HEK293 (cell line): ENCODE measurements around the gene ORAI2.
A peak's percentile ranks its signal among the peaks of the same experiment; 100 is the strongest.

ENCODE experiments used
- CTCF ChIA-PET: fragments of 350-600 bp; formaldehyde crosslinking; extraction: SDS; loops from one replicate; lab custom pipeline; 2021; ENCODE audit warnings: antibody characterized with exemption; lab: Yijun Ruan, JAX
- POLR2A ChIA-PET: fragments of 300-600 bp; formaldehyde crosslinking; extraction: SDS; loops from one replicate; lab custom pipeline; 2020; ENCODE audit warnings: antibody characterized with exemption, inconsistent platforms; lab: Yijun Ruan, JAX
- H3K27ac ChIP-seq: fragments of 200-500 bp; sonication (Bioruptor generic); 2 replicates; pipeline ENCODE4 v1.5.1; 2014; ENCODE audit warnings: low read depth, low read length, control low read depth, inconsistent platforms; ENCODE audit errors: extremely low read depth
- H3K36me3 ChIP-seq, 2 experiments: fragments of 200-500 bp in 1 of 2; sonication (Bioruptor generic) in 1 of 2; 1 replicate in 1 of 2; 2 replicates in 1 of 2; pipeline ENCODE4 v1.5.1; 2014 to 2017; ENCODE audit warnings: inconsistent platforms in 2 of 2, low read length in 2 of 2; ENCODE audit not compliant: control insufficient read depth in 2 of 2, insufficient read depth in 1 of 2
- H3K4me1 ChIP-seq: fragments of 200-500 bp; sonication (Bioruptor generic); 2 replicates; pipeline ENCODE4 v1.5.1; 2014; ENCODE audit warnings: mild to moderate bottlenecking, low read length, inconsistent platforms; ENCODE audit not compliant: control insufficient read depth, insufficient read depth
- H3K4me3 ChIP-seq: 2 replicates; pipeline ENCODE4 v1.5.1; 2011; ENCODE audit warnings: low read depth, mild to moderate bottlenecking, control low read depth, low read length, moderate library complexity
- H3K9me3 ChIP-seq: fragments of 200-500 bp; sonication (Bioruptor generic); 2 replicates; pipeline ENCODE4 v1.5.1; 2014; ENCODE audit warnings: low read depth, low read length, inconsistent platforms; ENCODE audit not compliant: control insufficient read depth, insufficient read depth
- FEZF1 ChIP-seq: fragments of 450-650 bp; formaldehyde crosslinking; IDR thresholded peaks from 2 replicates; pipeline ENCODE4 v1.5.1; 2016; ENCODE audit warnings: missing biosample characterization, missing genetic modification characterization
- REPIN1 ChIP-seq: fragments of 450-650 bp; formaldehyde crosslinking; IDR thresholded peaks from 2 replicates; pipeline ENCODE4 v1.5.1; 2017; ENCODE audit warnings: missing biosample characterization, missing genetic modification characterization, low read depth
- SCRT1 ChIP-seq: fragments of 450-650 bp; formaldehyde crosslinking; IDR thresholded peaks from 2 replicates; pipeline ENCODE4 v1.5.1; 2016; ENCODE audit warnings: missing biosample characterization, missing genetic modification characterization, borderline replicate concordance
- SCRT2 ChIP-seq: fragments of 450-650 bp; formaldehyde crosslinking; IDR thresholded peaks from 2 replicates; pipeline ENCODE4 v1.5.1; 2016; ENCODE audit warnings: missing biosample characterization, missing genetic modification characterization
- TSHZ1 ChIP-seq: fragments of 450-650 bp; formaldehyde crosslinking; IDR thresholded peaks from 2 replicates; pipeline ENCODE4 v1.5.1; 2016; ENCODE audit warnings: missing biosample characterization, missing genetic modification characterization, borderline replicate concordance
- ZIC2 ChIP-seq: fragments of 450-650 bp; formaldehyde crosslinking; IDR thresholded peaks from 2 replicates; pipeline ENCODE4 v1.5.1; 2016; ENCODE audit warnings: missing biosample characterization, missing genetic modification characterization
- ZNF157 ChIP-seq: fragments of 450-650 bp; formaldehyde crosslinking; IDR thresholded peaks from 2 replicates; pipeline ENCODE4 v1.5.1; 2016; ENCODE audit warnings: missing biosample characterization, missing genetic modification characterization
- ZNF175 ChIP-seq: fragments of 450-650 bp; formaldehyde crosslinking; IDR thresholded peaks from 2 replicates; pipeline ENCODE4 v1.5.1; 2016; ENCODE audit warnings: missing biosample characterization, missing genetic modification characterization
- ZNF184 ChIP-seq: fragments of 450-650 bp; IDR thresholded peaks from 2 replicates; pipeline ENCODE4 v1.5.1; 2018; ENCODE audit warnings: missing biosample characterization, mild to moderate bottlenecking, missing genetic modification characterization
- ZNF366 ChIP-seq: fragments of 450-650 bp; formaldehyde crosslinking; conservative IDR thresholded peaks from 2 replicates; pipeline ENCODE4 v1.5.1; 2016; ENCODE audit warnings: missing biosample characterization, missing genetic modification characterization
- ZNF623 ChIP-seq: fragments of 450-650 bp; formaldehyde crosslinking; IDR thresholded peaks from 2 replicates; pipeline ENCODE4 v1.5.1; 2016; ENCODE audit warnings: missing biosample characterization, missing genetic modification characterization
- ZNF707 ChIP-seq: fragments of 450-650 bp; formaldehyde crosslinking; IDR thresholded peaks from 2 replicates; pipeline ENCODE4 v1.5.1; 2016; ENCODE audit warnings: missing biosample characterization, missing genetic modification characterization
- ZSCAN23 ChIP-seq: fragments of 450-650 bp; formaldehyde crosslinking; IDR thresholded peaks from 2 replicates; pipeline ENCODE4 v1.5.1; 2016; ENCODE audit warnings: missing biosample characterization, missing genetic modification characterization
- TF ChIP-seq, protein P1 (sequence below): fragments of 450-650 bp; formaldehyde crosslinking; IDR thresholded peaks from 2 replicates; pipeline ENCODE4 v1.5.1; 2016; ENCODE audit warnings: missing biosample characterization, missing genetic modification characterization

The ORAI2 gene

DNA sequence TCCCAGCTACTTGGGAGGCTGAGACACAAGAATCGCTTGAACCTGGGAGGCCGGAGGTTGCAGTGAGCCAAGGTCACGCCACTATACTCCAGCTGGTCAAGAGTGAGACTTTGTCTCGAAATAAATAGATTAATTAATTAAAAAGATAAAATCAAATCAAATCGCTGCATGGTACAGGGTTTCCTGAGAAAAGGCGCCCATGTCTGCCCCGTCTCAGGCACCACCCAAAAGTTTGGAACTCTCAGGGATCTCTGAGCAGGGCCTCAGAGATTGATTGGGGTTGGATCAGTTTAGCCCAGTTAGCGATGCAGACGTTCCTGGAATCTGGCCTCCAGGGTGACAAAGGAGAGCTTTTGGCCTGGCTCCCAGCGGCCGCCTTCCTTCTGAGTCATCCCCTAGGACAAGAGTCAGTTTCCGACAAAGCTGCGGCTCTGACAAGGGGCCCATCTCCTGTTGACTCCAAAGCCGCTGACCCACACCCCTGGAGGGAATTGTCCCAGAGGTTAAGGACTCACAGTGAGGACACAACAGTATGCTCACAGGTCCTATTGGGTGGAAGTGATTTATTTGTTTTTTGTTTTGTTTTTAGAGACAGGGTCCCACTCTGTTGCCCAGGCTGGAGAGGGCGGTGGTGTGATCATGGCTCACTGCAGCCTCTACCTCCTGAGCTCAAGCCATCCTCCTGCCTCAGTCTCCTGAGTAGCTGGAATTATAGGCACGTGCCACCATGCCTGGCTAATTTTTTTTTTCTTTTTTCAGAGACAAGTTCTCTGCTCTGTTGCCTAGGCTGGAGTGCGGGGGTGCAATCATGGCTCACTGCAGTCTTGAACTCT is 6.8 kb downstream of the ORAI2 start (continued):
- TF ChIP-seq REPIN1 (tag by site-specific recombination): no peak
- TF ChIP-seq ZIC2 (tag by site-specific recombination): peak; percentile 53; the same call in 1 of the 2 replicates
- TF ChIP-seq, all 188 proteins: peak for 5

- Histone ChIP-seq H3K4me1 (no peaks in the 10 kb centered on the region), H3K9me3 (no peaks in the 10 kb centered on the region), H3K4me3 (no peak overlapping the region), H3K36me3 (peaks cover 3 to 27% of the 10 kb centered on the region in 2 experiments; a peak in 2 of 3 replicates), H3K27ac (no peak overlapping the region)
- POLR2A ChIA-PET: interaction anchor here (0.9 kb wide), 1 partner anchor 9 kb away, joined by 3 read pairs; no protein-coding TSS in a partner anchor
- CTCF ChIA-PET: no interaction called here
- TF ChIP-seq ZNF707: no peak
- no peak for TF ChIP-seq ZNF175 (tag by site-specific recombination)
- TF ChIP-seq SCRT1 (tag by site-specific recombination): no peak
- TF ChIP-seq ZNF157 (tag by site-specific recombination): no peak
- TF ChIP-seq TSHZ1 (tag by site-specific recombination): no peak
- TF ChIP-seq ZNF184 (tag by site-specific recombination): no peak
- no peak for TF ChIP-seq ZSCAN23
- no peak for TF ChIP-seq FEZF1 (tag by site-specific recombination)
- TF ChIP-seq, protein P1, sequence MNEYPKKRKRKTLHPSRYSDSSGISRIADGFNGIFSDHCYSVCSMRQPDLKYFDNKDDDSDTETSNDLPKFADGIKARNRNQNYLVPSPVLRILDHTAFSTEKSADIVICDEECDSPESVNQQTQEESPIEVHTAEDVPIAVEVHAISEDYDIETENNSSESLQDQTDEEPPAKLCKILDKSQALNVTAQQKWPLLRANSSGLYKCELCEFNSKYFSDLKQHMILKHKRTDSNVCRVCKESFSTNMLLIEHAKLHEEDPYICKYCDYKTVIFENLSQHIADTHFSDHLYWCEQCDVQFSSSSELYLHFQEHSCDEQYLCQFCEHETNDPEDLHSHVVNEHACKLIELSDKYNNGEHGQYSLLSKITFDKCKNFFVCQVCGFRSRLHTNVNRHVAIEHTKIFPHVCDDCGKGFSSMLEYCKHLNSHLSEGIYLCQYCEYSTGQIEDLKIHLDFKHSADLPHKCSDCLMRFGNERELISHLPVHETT (tag by site-specific recombination): no peak
- TF ChIP-seq SCRT2 (tag by site-specific recombination): no peak
Observed at GRCh38 chr7:102444961-102445673, 11.7 kb downstream of the ORAI2 start.

DNA sequence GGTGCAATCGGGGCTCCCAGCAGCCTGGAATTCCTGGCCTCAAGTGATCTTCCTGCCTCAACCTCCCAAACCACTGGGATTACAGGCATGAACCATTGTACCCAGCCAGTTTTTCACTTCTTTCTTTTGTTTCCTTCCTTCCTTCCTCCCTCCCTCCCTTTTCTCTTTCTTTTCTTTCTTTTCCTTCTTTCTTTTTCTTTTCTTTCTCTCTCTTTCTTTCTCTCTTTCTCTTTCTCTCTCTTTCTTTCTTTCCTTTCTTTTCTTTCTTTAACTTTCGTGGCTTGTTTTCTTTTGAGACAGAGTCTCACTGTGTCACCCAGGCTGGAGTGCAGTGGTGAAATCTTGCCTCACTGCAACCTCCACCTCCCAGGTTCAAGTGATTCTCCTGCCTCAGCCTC is 12.3 kb downstream of the ORAI2 start:
- H3K4me1 ChIP-seq: no peaks in the 10 kb centered on the region
- no peak overlapping the region for H3K27ac ChIP-seq
- ChIA-PET CTCF (no interaction called here), POLR2A (no interaction called here)
- H3K4me3 ChIP-seq: no peak overlapping the region
- H3K9me3 ChIP-seq: no peaks in the 10 kb centered on the region
- peaks cover 0 to 22% of the 10 kb centered on the region in 2 experiments; a peak in 2 of 3 replicates for H3K36me3 ChIP-seq
- TF ChIP-seq ZNF623: no peak
- TF ChIP-seq ZNF366 (tag by site-specific recombination): peak; percentile 70
